ENCODE measurements around the gene PRM1.

- TF ChIP-seq, protein P1, sequence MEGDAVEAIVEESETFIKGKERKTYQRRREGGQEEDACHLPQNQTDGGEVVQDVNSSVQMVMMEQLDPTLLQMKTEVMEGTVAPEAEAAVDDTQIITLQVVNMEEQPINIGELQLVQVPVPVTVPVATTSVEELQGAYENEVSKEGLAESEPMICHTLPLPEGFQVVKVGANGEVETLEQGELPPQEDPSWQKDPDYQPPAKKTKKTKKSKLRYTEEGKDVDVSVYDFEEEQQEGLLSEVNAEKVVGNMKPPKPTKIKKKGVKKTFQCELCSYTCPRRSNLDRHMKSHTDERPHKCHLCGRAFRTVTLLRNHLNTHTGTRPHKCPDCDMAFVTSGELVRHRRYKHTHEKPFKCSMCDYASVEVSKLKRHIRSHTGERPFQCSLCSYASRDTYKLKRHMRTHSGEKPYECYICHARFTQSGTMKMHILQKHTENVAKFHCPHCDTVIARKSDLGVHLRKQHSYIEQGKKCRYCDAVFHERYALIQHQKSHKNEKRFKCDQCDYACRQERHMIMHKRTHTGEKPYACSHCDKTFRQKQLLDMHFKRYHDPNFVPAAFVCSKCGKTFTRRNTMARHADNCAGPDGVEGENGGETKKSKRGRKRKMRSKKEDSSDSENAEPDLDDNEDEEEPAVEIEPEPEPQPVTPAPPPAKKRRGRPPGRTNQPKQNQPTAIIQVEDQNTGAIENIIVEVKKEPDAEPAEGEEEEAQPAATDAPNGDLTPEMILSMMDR (IDR thresholded peaks at IDR 0.05 in 8 of 11, conservative IDR thresholded peaks at IDR 0.05 in 3 of 11): no peak
- TF ChIP-seq POLR2A (IDR thresholded peaks at IDR 0.05): no peak
- no peak for TF ChIP-seq POLR2AphosphoS5 (IDR thresholded peaks at IDR 0.05)
Measured at GRCh38 chr16:11320170-11320569, 39.0 kb upstream of the PRM1 start.

Data from spleen (tissue), 7 donors.